ENCODE measurements around the gene KIF25.

The KIF25 gene

GRCh38 chr6:168088161-168089053 lies 90.9 kb downstream of the KIF25 start:
- no peak for DNase-seq (ENCODE audit: low read depth)

GRCh38 chr6:168089186-168090063 lies 92.0 kb downstream of the KIF25 start:
- DNase-seq (ENCODE audit: low read depth) = no peak

- no peak for DNase-seq (ENCODE audit: low read depth)
Measured at GRCh38 chr6:168090064-168090690, 92.7 kb downstream of the KIF25 start.

GRCh38 chr6:168090706-168091105 lies 93.2 kb downstream of the KIF25 start:
- DNase-seq (ENCODE audit: low read depth) = no peak

GRCh38 chr6:168091381-168092264 lies 94.2 kb downstream of the KIF25 start:
- DNase-seq (ENCODE audit: low read depth) = no peak

GRCh38 chr6:168092541-168092940 lies 95.1 kb downstream of the KIF25 start:
- DNase-seq (ENCODE audit: low read depth) = no peak

GRCh38 chr6:168093071-168093505 lies 95.6 kb downstream of the KIF25 start:
- no peak for DNase-seq (ENCODE audit: low read depth)

- DNase-seq (ENCODE audit: low read depth) = no peak
Measured at GRCh38 chr6:168093634-168094033, 96.2 kb downstream of the KIF25 start.

All from activated T-helper 9 cell treated with anti-CD3 and anti-CD28 coated beads, Interleukin-2, amount 50 U/mL, for 16 hours (primary cell).